ENCODE results near the gene PRSS33. TPM values are rescaled to one million over a fixed set of nuclear protein-coding genes. Genes with fewer than 3 reads are reported as not detected.

PRSS33 gene
- total and polyA plus RNA-seq, 10 donors = 0.03 to 0.67 (median 0.32) TPM; not detected in 7

- H3K27ac ChIP-seq = no peak overlapping the region
- peak; percentile 40 for DNase-seq
- WGBS, 5 donors = 76 to 86% (median 82%) methylated on average over 7 to 8 of the region's 8 CpGs
- no peaks in the 10 kb centered on the region for H3K9me3 ChIP-seq
- no peak overlapping the region for H3K4me3 ChIP-seq
- intact Hi-C loops (cut with DNase I; ENCODE audit: low total_unique reads) = no loop called here
- H3K4me1 ChIP-seq = peaks cover 0 to 23% (median 3%) of the 10 kb centered on the region in 6 donors
- H3K27me3 ChIP-seq (replicated peaks in 1 of 7) = peaks cover 0 to 72% (median 35%) of the 10 kb centered on the region in 7 donors
- no peak for TF ChIP-seq POLR2A (IDR thresholded peaks at IDR 0.05)
- no peak for TF ChIP-seq CTCF (IDR thresholded peaks at IDR 0.05 in 8 of 11, conservative IDR thresholded peaks at IDR 0.05 in 3 of 11)
- TF ChIP-seq POLR2AphosphoS5 (IDR thresholded peaks at IDR 0.05) = no peak
- H3K36me3 ChIP-seq = no peaks in the 10 kb centered on the region
These were observed 3.8 kb upstream of the PRSS33 start for GRCh38 chr16:2791174-2791573.

GRCh38 chr16:2790631-2791030, 3.3 kb upstream of the PRSS33 start:
- no peaks in the 10 kb centered on the region for H3K9me3 ChIP-seq
- TF ChIP-seq POLR2AphosphoS5 (IDR thresholded peaks at IDR 0.05) = no peak
- TF ChIP-seq POLR2A (IDR thresholded peaks at IDR 0.05) = no peak
- no peak for TF ChIP-seq CTCF (IDR thresholded peaks at IDR 0.05 in 8 of 11, conservative IDR thresholded peaks at IDR 0.05 in 3 of 11)
- H3K4me3 ChIP-seq = no peak overlapping the region
- intact Hi-C loops (cut with DNase I; ENCODE audit: low total_unique reads) = no loop called here
- DNase-seq = no peak
- H3K36me3 ChIP-seq = no peaks in the 10 kb centered on the region
- WGBS, 5 donors = 79 to 90% (median 83%) methylated on average over 3 to 5 of the region's 5 CpGs
- H3K27ac ChIP-seq = no peak overlapping the region
- peaks cover 2 to 28% (median 8%) of the 10 kb centered on the region in 6 donors for H3K4me1 ChIP-seq
- H3K27me3 ChIP-seq (replicated peaks in 1 of 7) = peaks cover 0 to 72% (median 41%) of the 10 kb centered on the region in 7 donors

GRCh38 chr16:2787961-2788360, 601 bp upstream of the PRSS33 start:
- WGBS, 5 donors = 21 to 54% (median 31%) methylated on average over 6 to 7 of the region's 7 CpGs
- peaks cover 5 to 22% (median 17%) of the 10 kb centered on the region in 6 donors for H3K4me1 ChIP-seq
- no peaks in the 10 kb centered on the region for H3K9me3 ChIP-seq
- no peak overlapping the region for H3K27ac ChIP-seq
- TF ChIP-seq POLR2A (IDR thresholded peaks at IDR 0.05) = no peak
- no peak for TF ChIP-seq CTCF (IDR thresholded peaks at IDR 0.05 in 8 of 11, conservative IDR thresholded peaks at IDR 0.05 in 3 of 11)
- no peak for TF ChIP-seq POLR2AphosphoS5 (IDR thresholded peaks at IDR 0.05)
- DNase-seq = no peak
- no peaks in the 10 kb centered on the region for H3K36me3 ChIP-seq
- H3K27me3 ChIP-seq (replicated peaks in 1 of 7) = peaks cover 0 to 81% (median 48%) of the 10 kb centered on the region in 7 donors
- H3K4me3 ChIP-seq = no peak overlapping the region
- intact Hi-C loops (cut with DNase I; ENCODE audit: low total_unique reads) = no loop called here

- Histone ChIP-seq H3K27ac (no peak overlapping the region), H3K27me3 (replicated peaks in 1 of 7) (peaks cover 0 to 71% (median 48%) of the 10 kb centered on the region in 7 donors), H3K9me3 (no peaks in the 10 kb centered on the region), H3K36me3 (no peaks in the 10 kb centered on the region), H3K4me3 (no peak overlapping the region), H3K4me1 (peaks cover 5 to 21% (median 17%) of the 10 kb centered on the region in 6 donors)
- intact Hi-C loops (cut with DNase I; ENCODE audit: low total_unique reads) = no loop called here
- no peak for DNase-seq
- WGBS, 5 donors = 50 to 80% (median 57%) methylated on average over 3 of the region's 3 CpGs
- TF ChIP-seq POLR2A (IDR thresholded peaks at IDR 0.05) (no peak), POLR2AphosphoS5 (IDR thresholded peaks at IDR 0.05) (no peak), CTCF (IDR thresholded peaks at IDR 0.05 in 8 of 11, conservative IDR thresholded peaks at IDR 0.05 in 3 of 11) (no peak)
These were observed 571 bp downstream of the PRSS33 start for GRCh38 chr16:2786826-2787151.

Data from spleen (tissue), 11 donors.